GM19238 (cell line): ENCODE data around the gene MLLT10.

Experiments used
- DNase-seq: peaks from one replicate; pipeline ENCODE4 v3.0.0; 2011; ENCODE audit warnings: low spot score; ENCODE audit not compliant: insufficient read length

The MLLT10 gene

DNA sequence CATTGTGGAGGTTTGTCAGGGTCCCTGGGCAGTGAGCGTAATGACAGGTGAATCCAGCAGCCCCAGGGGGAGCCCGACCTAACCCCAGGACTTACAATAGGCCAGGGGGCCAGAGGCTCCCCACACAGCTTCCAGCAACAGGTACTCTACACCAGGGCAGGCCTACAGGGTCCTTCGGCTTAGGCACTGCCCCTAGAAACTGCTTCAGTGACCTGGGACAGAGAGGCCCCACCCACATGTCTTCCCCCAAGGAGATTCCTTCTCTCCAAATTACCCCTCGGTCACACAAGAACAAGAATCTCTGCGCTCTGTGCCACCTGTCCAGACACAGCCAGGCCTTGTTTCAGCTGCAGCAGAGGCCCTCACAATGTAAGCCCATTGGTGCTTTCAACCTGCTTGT lies 32.9 kb upstream of the MLLT10 start:
- DNase-seq = no peak

DNA sequence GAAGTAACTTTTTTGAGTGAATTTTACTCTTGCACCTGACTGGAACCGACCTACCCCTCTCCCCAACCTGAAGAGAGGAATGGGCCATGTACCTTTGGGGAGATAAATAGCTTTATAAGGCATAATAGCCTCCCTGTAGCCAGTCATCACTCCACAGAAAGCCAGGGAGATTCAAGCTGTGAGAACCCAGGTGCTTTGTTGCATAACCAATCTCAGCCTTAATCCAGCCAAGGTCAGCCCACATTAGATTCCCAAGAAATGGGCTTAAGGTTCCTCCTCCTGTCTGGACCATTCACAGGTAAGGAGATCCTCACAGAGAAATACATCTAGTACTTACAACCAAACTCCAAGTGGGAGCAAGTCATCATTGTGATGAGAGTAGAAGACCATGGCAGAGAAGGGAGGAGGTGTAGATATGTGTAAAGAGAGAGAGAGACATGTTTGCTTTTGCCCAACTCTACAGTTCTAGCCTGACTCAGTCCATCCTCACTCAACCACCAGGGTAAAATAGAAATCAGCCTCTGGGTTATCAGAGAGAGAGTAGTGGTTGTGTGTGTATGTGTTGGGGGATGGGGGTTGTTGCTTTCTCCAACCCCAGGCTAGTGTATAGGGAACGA lies 32.2 kb upstream of the MLLT10 start:
- DNase-seq = no peak

DNA sequence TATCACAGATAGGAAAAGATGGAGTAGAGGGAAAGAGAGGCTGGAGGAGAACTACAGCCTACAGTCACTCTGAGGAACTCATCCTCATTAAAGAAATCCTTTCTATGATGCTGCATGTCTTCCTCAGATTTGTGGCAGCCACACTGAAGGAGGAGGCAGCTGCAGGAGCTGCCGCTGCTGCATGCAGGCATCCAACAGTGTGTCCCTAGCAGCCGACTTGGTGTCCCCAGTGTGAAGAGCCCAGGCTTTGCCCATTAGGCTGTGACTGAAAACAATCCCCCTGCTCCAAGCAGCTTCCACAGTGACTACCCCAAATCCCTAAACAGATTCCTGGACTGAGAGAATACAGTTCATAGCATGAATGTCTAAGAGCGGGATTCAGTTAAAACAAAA lies 31.7 kb upstream of the MLLT10 start:
- no peak for DNase-seq

GRCh38 chr10:21503542-21503941 lies 30.5 kb upstream of the MLLT10 start:
- DNase-seq = no peak

DNA sequence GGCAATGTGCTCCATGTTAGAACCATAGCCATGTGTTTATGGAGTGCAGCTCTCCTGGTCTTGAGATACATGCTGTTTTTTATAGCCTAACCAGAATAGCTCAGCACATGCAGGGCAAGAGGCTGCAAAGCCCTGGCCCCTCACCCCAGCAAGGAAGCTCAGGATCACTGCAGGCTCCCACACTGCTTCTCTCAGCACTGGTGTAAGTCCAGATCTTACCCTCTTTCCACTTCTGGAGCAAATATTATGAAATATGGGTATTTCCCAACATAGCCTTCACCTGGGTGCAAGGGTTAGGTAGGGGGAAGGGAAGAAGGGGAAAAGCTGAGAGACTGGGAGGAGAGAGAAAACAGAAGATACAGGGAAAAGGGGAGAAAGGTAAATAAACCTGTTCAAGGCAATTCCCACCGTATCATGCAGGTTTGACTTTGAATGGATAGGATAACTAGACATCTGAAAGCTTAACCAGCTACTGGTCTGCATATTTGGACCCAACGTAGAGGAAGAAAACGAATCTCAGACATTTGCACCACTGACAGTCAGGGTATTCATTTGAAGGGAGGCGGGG lies 28.2 kb upstream of the MLLT10 start:
- no peak for DNase-seq

- DNase-seq = no peak
Measured at GRCh38 chr10:21506351-21506750, 27.7 kb upstream of the MLLT10 start.

DNA sequence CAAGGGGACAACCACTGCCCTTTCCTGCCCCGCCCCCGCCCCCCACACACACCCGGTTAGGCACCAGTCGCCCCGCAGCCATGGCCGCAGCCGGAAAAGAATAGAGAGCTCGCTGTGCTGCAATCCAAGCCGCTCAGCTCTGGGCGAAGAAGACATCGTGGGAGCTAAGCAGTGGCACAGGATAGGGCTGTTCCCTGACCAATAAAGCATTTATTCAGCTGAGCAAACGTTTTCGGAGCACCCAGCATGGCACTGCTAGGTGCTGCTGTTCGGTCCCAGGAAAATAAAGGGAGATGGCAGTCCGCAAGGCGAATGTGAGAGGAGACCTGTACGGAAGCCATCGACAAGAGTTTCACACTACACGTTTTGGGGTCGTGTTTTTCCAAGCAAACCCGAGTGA lies 26.9 kb upstream of the MLLT10 start:
- no peak for DNase-seq

GRCh38 chr10:21508706-21509331 lies 25.2 kb upstream of the MLLT10 start:
- no peak for DNase-seq

GRCh38 chr10:21509341-21510240 lies 24.4 kb upstream of the MLLT10 start:
- DNase-seq = no peak

- no peak for DNase-seq
Measured at GRCh38 chr10:21510241-21511094, 23.6 kb upstream of the MLLT10 start.

DNA sequence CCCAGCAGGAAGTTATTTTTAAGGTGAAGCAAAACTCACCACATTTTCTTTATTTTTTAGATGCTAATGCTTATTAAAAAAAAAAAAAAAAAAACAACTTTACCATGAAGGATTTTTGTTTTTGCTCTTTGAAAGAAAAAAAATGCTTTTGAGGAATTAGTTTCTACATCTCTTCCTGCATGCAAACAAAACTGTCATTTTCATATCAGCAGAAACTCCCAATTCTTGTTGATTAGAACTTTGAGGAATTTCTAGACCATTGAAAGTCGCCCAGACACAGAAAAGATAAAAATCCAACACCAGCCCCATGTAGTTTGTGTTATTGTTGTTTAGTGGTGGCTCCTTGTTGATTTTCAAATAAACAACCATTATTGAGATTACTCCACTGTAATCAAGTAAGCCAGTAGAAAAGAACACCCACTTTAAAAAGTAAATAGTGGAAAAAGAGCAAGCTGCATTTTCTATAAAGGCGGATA lies 22.9 kb upstream of the MLLT10 start:
- no peak for DNase-seq

GRCh38 chr10:21511946-21512572 lies 22.0 kb upstream of the MLLT10 start:
- no peak for DNase-seq

GRCh38 chr10:21512573-21513404 lies 21.2 kb upstream of the MLLT10 start:
- DNase-seq = no peak

GRCh38 chr10:21513405-21513788 lies 20.6 kb upstream of the MLLT10 start:
- no peak for DNase-seq

GRCh38 chr10:21514129-21514817 lies 19.8 kb upstream of the MLLT10 start:
- no peak for DNase-seq

DNA sequence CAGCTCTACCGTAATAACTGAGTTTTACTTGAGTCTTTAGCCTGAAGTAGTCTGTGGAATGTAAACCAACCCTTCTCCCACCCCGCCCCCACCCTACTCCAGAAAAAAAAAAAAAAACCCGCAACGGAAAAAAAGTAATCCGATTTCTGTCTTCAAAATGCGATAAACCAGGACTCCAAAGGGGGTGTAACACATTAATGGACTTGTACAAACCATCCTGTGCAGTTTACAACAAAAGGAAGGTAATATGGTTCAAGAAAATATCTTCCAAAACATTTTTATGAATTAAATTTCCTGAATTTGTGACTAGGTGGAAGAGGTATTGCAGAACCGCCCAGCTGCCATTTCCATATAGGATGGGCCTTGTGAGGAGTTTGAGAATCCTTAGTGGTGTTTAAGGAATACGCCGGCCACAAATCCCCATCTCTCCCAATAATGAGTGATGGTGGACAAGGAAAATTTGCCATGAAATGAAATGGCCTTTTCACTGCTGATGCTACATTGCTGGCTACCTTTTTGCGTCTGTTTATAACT lies 19.1 kb upstream of the MLLT10 start:
- no peak for DNase-seq

DNA sequence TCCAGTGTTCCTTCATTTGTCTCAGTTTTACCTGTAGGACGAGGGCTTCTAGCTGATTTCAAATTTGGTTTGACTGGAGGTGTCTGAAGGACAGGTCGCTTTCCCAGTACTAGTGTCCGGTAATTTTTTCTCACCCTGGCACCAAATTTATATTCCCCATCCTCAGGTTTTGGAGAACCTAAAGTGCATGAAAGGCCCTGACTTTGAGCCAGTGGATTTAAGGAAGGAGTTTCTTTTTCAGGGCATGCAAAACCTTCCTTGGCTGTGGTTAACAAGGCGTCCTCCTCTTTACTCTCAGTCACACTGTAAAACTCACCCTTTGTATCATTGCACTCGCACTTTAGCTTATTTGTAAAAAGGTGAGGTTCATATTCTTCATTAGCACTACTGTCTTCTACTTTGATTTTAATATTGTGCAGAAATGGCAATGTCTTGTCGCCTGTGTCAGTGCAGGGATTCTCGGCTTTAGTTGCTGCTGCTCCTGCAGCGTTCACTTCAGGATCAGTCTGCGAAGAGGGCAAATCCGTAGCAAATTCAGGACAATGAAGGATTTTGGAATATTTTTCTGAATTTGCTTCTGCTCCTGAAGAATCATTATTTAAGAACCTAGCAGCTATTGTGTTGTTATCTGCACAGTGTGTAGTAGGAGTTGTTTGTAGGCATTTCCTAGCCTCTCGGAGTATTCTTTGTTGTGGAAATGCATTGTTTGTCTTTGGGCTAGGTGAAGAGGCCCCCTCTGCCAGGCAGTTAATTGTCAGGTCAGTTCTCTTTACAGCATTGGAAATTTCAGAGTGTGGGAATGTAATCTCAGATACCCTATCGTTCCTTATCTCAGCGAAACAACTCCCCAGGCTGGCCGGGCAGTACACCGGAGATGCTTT lies 18.4 kb upstream of the MLLT10 start:
- no peak for DNase-seq
